IMR-90 (cell line): ENCODE measurements around the gene KRT72. TPM values are rescaled to one million over a fixed set of nuclear protein-coding genes. Genes with fewer than 3 reads are reported as not detected.

Experiments used
- ATAC-seq: fragments of 200-7000 bp; cut with Tn5 transposase; 2 replicates; pipeline ENCODE4 v1.9.1; 2020; ENCODE audit warnings: low read depth, mild to moderate bottlenecking, moderate library complexity
- BruUV-seq: library from RNA; stranded (reverse); fragments of 400-500 nt; replicated peaks from 2 replicates; lab custom pipeline; 2021; lab: Mats Ljungman, UMichigan
- CTCF ChIA-PET: fragments of 300-600 bp; formaldehyde crosslinking; extraction: SDS; loops from one replicate; lab custom pipeline; 2021; ENCODE audit warnings: antibody characterized with exemption; lab: Yijun Ruan, JAX
- POLR2A ChIA-PET: fragments of 300-600 bp; sonication (Branson Sonifier 250); formaldehyde crosslinking; loops from one replicate; lab custom pipeline; 2022; ENCODE audit warnings: antibody characterized with exemption; ENCODE audit not compliant: unreplicated experiment; lab: Charles Lee
- DNase-seq: peaks from one replicate; pipeline ENCODE4 v3.0.0; 2013
- H2AFZ ChIP-seq: replicated peaks from 2 replicates; pipeline ENCODE3; 2013; ENCODE audit warnings: low read length, mild to moderate bottlenecking; ENCODE audit not compliant: poor library complexity
- H2AK5ac ChIP-seq: 2 replicates; pipeline ENCODE4 v1.6.1; 2013; ENCODE audit warnings: low read depth, low read length, inconsistent platforms
- H2AK9ac ChIP-seq: replicated peaks from 2 replicates; pipeline ENCODE3; 2013; ENCODE audit warnings: mild to moderate bottlenecking, low read depth, low read length, moderate library complexity; ENCODE audit not compliant: poor library complexity
- H2BK120ac ChIP-seq: 2 replicates; pipeline ENCODE4 v1.6.1; 2013; ENCODE audit warnings: low read depth, low read length, inconsistent platforms
- H2BK15ac ChIP-seq: 3 replicates; pipeline ENCODE4 v1.6.1; 2013; ENCODE audit warnings: low read depth, low read length, inconsistent platforms
- H2BK20ac ChIP-seq: 2 replicates; pipeline ENCODE4 v1.6.1; 2013; ENCODE audit warnings: low read depth, mild to moderate bottlenecking, inconsistent platforms, low read length, moderate library complexity
- H2BK5ac ChIP-seq: 2 replicates; pipeline ENCODE4 v1.6.1; 2013; ENCODE audit warnings: mild to moderate bottlenecking, low read depth, low read length, inconsistent platforms; ENCODE audit not compliant: poor library complexity, severe bottlenecking
- H3K14ac ChIP-seq: replicated peaks from 2 replicates; pipeline ENCODE4 v1.6.1; 2013; ENCODE audit warnings: low read depth, low read length, inconsistent platforms
- H3K18ac ChIP-seq: 2 replicates; pipeline ENCODE4 v1.6.1; 2013; ENCODE audit warnings: low read depth, low read length, control low read depth
- H3K23ac ChIP-seq: 2 replicates; pipeline ENCODE4 v1.6.1; 2013; ENCODE audit warnings: low read depth, low read length, inconsistent platforms
- H3K27ac ChIP-seq: 2 replicates; pipeline ENCODE4 v1.5.1; 2013; ENCODE audit warnings: mild to moderate bottlenecking, control low read depth, low read length; ENCODE audit not compliant: insufficient read depth
- H3K27me3 ChIP-seq: 2 replicates; pipeline ENCODE4 v1.6.1; 2013; ENCODE audit warnings: low read length; ENCODE audit not compliant: control insufficient read depth, insufficient read depth
- H3K36me3 ChIP-seq: 2 replicates; pipeline ENCODE4 v1.6.1; 2013; ENCODE audit warnings: low read length, mixed read lengths; ENCODE audit not compliant: control insufficient read depth, insufficient read depth
- H3K4ac ChIP-seq: 2 replicates; pipeline ENCODE4 v1.6.1; 2013; ENCODE audit warnings: low read depth, low read length, inconsistent platforms
- H3K4me1 ChIP-seq: 2 replicates; pipeline ENCODE4 v1.6.1; 2013; ENCODE audit warnings: low read length, mixed read lengths; ENCODE audit not compliant: control insufficient read depth, insufficient read depth
- H3K4me2 ChIP-seq: 2 replicates; pipeline ENCODE4 v1.6.1; 2013; ENCODE audit warnings: low read depth, mild to moderate bottlenecking, control low read depth, low read length, moderate library complexity
- H3K4me3 ChIP-seq: 2 replicates; pipeline ENCODE4 v1.5.1; 2013; ENCODE audit warnings: low read depth, mild to moderate bottlenecking, control low read depth, low read length, moderate library complexity; ENCODE audit not compliant: insufficient read depth
- H3K56ac ChIP-seq: 2 replicates; pipeline ENCODE4 v1.6.1; 2013; ENCODE audit warnings: low read length, inconsistent platforms; ENCODE audit not compliant: insufficient read depth; ENCODE audit errors: extremely low read depth
- H3K79me1 ChIP-seq, 2 experiments: 2 replicates each; pipeline ENCODE4 v1.6.1; 2013; ENCODE audit warnings: low read length in 2 of 2, inconsistent platforms in 1 of 2, low read depth in 1 of 2
- H3K9ac ChIP-seq: 2 replicates; pipeline ENCODE4 v1.6.1; 2013; ENCODE audit warnings: low read depth, low read length, control low read depth
- H3K9me1 ChIP-seq: 2 replicates; pipeline ENCODE4 v1.6.1; 2013; ENCODE audit warnings: low read length, inconsistent platforms; ENCODE audit not compliant: insufficient read depth
- H3K9me3 ChIP-seq: 2 replicates; pipeline ENCODE4 v1.6.1; 2013; ENCODE audit warnings: low read length; ENCODE audit not compliant: control insufficient read depth, insufficient read depth
- H4K20me1 ChIP-seq: 2 replicates; pipeline ENCODE4 v1.6.1; 2013; ENCODE audit warnings: low read length, inconsistent platforms; ENCODE audit not compliant: insufficient read depth
- H4K5ac ChIP-seq: 2 replicates; pipeline ENCODE4 v1.6.1; 2013; ENCODE audit warnings: mild to moderate bottlenecking, low read depth, low read length, control low read depth
- H4K8ac ChIP-seq, 2 experiments: 2 replicates each; pipeline ENCODE4 v1.6.1; 2013; ENCODE audit warnings: low read depth in 2 of 2, low read length in 2 of 2, control low read depth in 1 of 2, inconsistent platforms in 1 of 2
- H4K91ac ChIP-seq: 2 replicates; pipeline ENCODE4 v1.6.1; 2013; ENCODE audit warnings: low read depth, low read length, inconsistent platforms; ENCODE audit not compliant: insufficient read depth
- BHLHE40 ChIP-seq: fragments of 150-350 bp; IDR thresholded peaks from 2 replicates; pipeline ENCODE4 v1.6.1; 2016; ENCODE audit warnings: mild to moderate bottlenecking, low read depth, low read length
- CEBPB ChIP-seq: IDR thresholded peaks from 2 replicates; pipeline ENCODE4 v1.6.1; 2012; ENCODE audit warnings: low read depth, low read length, improper control_type of control experiment
- CHD1 ChIP-seq: IDR thresholded peaks from 2 replicates; pipeline ENCODE4 v1.6.1; 2012; ENCODE audit warnings: low read depth, low read length, improper control_type of control experiment
- FOS ChIP-seq: fragments of 150-350 bp; IDR thresholded peaks from 2 replicates; pipeline ENCODE4 v1.6.1; 2016; ENCODE audit warnings: low read depth, low read length
- MAFK ChIP-seq: IDR thresholded peaks from 2 replicates; pipeline ENCODE4 v1.6.1; 2012; ENCODE audit warnings: low read depth, low read length, improper control_type of control experiment
- MAZ ChIP-seq: IDR thresholded peaks from 2 replicates; pipeline ENCODE4 v1.6.1; 2012; ENCODE audit warnings: low read depth, mild to moderate bottlenecking, low read length, improper control_type of control experiment, moderate library complexity, borderline replicate concordance
- MXI1 ChIP-seq: IDR thresholded peaks from 2 replicates; pipeline ENCODE4 v1.6.1; 2012; ENCODE audit warnings: low read depth, mild to moderate bottlenecking, low read length, moderate library complexity, borderline replicate concordance
- POLR2A ChIP-seq: IDR thresholded peaks from 2 replicates; pipeline ENCODE4 v1.6.1; 2012; ENCODE audit warnings: mild to moderate bottlenecking, low read depth, low read length
- RAD21 ChIP-seq: IDR thresholded peaks from 2 replicates; pipeline ENCODE4 v1.6.1; 2012; ENCODE audit warnings: low read length, improper control_type of control experiment
- RFX5 ChIP-seq: IDR thresholded peaks from 2 replicates; pipeline ENCODE4 v1.8.0; 2012; ENCODE audit warnings: low read depth, mild to moderate bottlenecking, low read length, moderate library complexity
- SMC3 ChIP-seq: fragments of 150-350 bp; IDR thresholded peaks from 2 replicates; pipeline ENCODE4 v1.6.1; 2016; ENCODE audit warnings: low read depth, mild to moderate bottlenecking, antibody characterized with exemption, low read length, moderate library complexity
- WGBS, 2 experiments: methylation state at CpG; one replicate each; pipeline versions ENCODE4 v1.1.5 to v1.1.7; 2013; ENCODE audit warnings: missing lambda C conversion rate in 2 of 2; ENCODE audit not compliant: insufficient read length in 1 of 2; ENCODE audit errors: extremely low coverage in 2 of 2; 5-methylcytosine and 5-hydroxymethylcytosine counted together
- dilution Hi-C: fragments of 300-500 bp; cut with HindIII; formaldehyde crosslinking; loops from one replicate; pipeline ENCODE4 v1.14.3; 2018; ENCODE audit warnings: low sequenced_read_pairs; ENCODE audit not compliant: unreplicated experiment
- in situ Hi-C: fragments of 300-500 bp; cut with MboI; formaldehyde crosslinking; loops from 3 replicates; pipeline ENCODE4 v1.14.3; 2019; ENCODE audit warnings: low sequenced_read_pairs, inconsistent platforms, mixed read lengths
- intact Hi-C: fragments of 100-400 bp; cut with micrococcal nuclease; formaldehyde crosslinking; loops from 2 replicates; pipeline ENCODE4 v1.10.0; 2022
- polyA plus RNA-seq, 3 experiments: library from polyadenylated mRNA; depleted of rRNA; stranded (reverse); fragments of >200 nt; gene quantifications; 2 replicates each; pipeline ENCODE4 v1.2.3, GENCODE V29; 2012; ENCODE audit warnings: low replicate concordance in 1 of 3
- total RNA-seq: library from RNA; depleted of rRNA; stranded (reverse); fragments of >200 nt; gene quantifications from 2 replicates; pipeline ENCODE4 v1.2.3, GENCODE V29; 2012
- TF ChIP-seq, protein P1 (sequence below): conservative IDR thresholded peaks from 2 replicates; pipeline ENCODE4 v1.5.1; 2012; ENCODE audit warnings: mild to moderate bottlenecking, low read depth, low read length, improper control_type of control experiment
- TF ChIP-seq, protein P2 (sequence below): fragments of 150-350 bp; IDR thresholded peaks from 2 replicates; pipeline ENCODE4 v1.6.1; 2017; ENCODE audit warnings: mild to moderate bottlenecking, antibody characterized with exemption, low read length, low read depth

Gene KRT72
- total and polyA plus RNA-seq, 2 of the 4 experiments (the other 2 are of a cell fraction): not detected

GRCh38 chr12:52541709-52542108, 59.6 kb downstream of the KRT72 start:
- DNase-seq: no peak
- dilution Hi-C loops (no loop called here), in situ Hi-C loops (no loop called here), intact Hi-C loops (no loop called here)
- Histone ChIP-seq H3K18ac (no peak overlapping the region), H3K27me3 (peaks cover 8% of the 10 kb centered on the region), H2AK9ac (no peak overlapping the region), H3K9ac (no peak overlapping the region), H2BK5ac (no peak overlapping the region), H2AFZ (no peak overlapping the region), H3K9me1 (no peaks in the 10 kb centered on the region; the same call in 1 of the 2 replicates), H3K9me3 (no peaks in the 10 kb centered on the region), H4K8ac (no peak overlapping the region), H2BK15ac (no peak overlapping the region), H2AK5ac (no peak overlapping the region), H2BK120ac (no peak overlapping the region), H3K14ac (no peak overlapping the region), H4K20me1 (no peaks in the 10 kb centered on the region), H3K79me1 (no peaks in the 10 kb centered on the region), H3K27ac (no peak overlapping the region), H3K23ac (no peak overlapping the region), H3K56ac (no peak overlapping the region), H4K5ac (no peak overlapping the region), H3K4ac (no peak overlapping the region), H3K4me3 (no peak overlapping the region), H3K36me3 (no peaks in the 10 kb centered on the region), H4K91ac (no peak overlapping the region), H2BK20ac (no peak overlapping the region), H3K4me1 (no peaks in the 10 kb centered on the region), H3K4me2 (no peak overlapping the region)
- no TSS peak for BruUV-seq
- ChIA-PET POLR2A (no interaction called here), CTCF (no interaction called here)
- TF ChIP-seq CHD1 (no peak), RAD21 (no peak), MXI1 (no peak), POLR2A (no peak), FOS (no peak), CEBPB (no peak), MAZ (no peak), BHLHE40 (no peak), MAFK (no peak), SMC3 (no peak), RFX5 (no peak)
- TF ChIP-seq, protein P1, sequence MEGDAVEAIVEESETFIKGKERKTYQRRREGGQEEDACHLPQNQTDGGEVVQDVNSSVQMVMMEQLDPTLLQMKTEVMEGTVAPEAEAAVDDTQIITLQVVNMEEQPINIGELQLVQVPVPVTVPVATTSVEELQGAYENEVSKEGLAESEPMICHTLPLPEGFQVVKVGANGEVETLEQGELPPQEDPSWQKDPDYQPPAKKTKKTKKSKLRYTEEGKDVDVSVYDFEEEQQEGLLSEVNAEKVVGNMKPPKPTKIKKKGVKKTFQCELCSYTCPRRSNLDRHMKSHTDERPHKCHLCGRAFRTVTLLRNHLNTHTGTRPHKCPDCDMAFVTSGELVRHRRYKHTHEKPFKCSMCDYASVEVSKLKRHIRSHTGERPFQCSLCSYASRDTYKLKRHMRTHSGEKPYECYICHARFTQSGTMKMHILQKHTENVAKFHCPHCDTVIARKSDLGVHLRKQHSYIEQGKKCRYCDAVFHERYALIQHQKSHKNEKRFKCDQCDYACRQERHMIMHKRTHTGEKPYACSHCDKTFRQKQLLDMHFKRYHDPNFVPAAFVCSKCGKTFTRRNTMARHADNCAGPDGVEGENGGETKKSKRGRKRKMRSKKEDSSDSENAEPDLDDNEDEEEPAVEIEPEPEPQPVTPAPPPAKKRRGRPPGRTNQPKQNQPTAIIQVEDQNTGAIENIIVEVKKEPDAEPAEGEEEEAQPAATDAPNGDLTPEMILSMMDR: no peak
- TF ChIP-seq, protein P2, sequence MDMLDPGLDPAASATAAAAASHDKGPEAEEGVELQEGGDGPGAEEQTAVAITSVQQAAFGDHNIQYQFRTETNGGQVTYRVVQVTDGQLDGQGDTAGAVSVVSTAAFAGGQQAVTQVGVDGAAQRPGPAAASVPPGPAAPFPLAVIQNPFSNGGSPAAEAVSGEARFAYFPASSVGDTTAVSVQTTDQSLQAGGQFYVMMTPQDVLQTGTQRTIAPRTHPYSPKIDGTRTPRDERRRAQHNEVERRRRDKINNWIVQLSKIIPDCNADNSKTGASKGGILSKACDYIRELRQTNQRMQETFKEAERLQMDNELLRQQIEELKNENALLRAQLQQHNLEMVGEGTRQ: no peak
- WGBS, 2 experiments: no CpG with 5 or more reads among the region's 5 CpGs
- no peak for ATAC-seq
